Activated CD4-positive, alpha-beta T cell treated with anti-CD3 and anti-CD28 coated beads, Interleukin-2, Interleukin-4, amounts not matched to agents 100 ng/mL and 50 ng/mL, durations not matched to agents 16 hours and 8 hours (primary cell): ENCODE results near the gene MSMB.
"Not testable (repeated sequence)": the region's sequence is repeated elsewhere in the genome, so short reads cannot be mapped to it uniquely, and the experiment has no call there.

Experiments
- DNase-seq: peaks from one replicate; pipeline ENCODE4 v3.0.0-alpha.2; 2020; ENCODE audit warnings: low spot score

MSMB gene, protein sequence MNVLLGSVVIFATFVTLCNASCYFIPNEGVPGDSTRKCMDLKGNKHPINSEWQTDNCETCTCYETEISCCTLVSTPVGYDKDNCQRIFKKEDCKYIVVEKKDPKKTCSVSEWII

DNA sequence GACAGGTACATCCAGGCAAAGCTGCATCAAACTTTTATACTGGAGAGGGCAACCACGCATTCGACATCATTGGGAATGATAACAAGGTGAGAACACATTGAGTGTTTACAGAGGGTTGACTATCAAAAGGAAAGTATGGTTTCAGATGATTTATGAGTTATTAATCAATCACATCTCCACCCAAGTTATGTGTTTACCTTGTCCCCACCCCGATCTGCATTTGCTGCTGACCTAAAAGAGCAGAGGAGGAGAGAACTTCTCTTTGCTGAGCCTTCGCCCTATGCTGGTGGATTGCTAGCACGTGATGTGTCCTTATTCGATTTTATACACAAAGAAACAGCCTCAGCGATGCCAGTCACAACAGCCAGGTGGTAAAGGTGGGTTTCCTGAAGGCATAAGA lies at the start of gene MSMB:
TSS of gene MSMB (minus strand) at position 9 of the 400 bp plus-strand sequence. CDS start 32 bp downstream, outside the sequence.
- no peak for DNase-seq

DNA sequence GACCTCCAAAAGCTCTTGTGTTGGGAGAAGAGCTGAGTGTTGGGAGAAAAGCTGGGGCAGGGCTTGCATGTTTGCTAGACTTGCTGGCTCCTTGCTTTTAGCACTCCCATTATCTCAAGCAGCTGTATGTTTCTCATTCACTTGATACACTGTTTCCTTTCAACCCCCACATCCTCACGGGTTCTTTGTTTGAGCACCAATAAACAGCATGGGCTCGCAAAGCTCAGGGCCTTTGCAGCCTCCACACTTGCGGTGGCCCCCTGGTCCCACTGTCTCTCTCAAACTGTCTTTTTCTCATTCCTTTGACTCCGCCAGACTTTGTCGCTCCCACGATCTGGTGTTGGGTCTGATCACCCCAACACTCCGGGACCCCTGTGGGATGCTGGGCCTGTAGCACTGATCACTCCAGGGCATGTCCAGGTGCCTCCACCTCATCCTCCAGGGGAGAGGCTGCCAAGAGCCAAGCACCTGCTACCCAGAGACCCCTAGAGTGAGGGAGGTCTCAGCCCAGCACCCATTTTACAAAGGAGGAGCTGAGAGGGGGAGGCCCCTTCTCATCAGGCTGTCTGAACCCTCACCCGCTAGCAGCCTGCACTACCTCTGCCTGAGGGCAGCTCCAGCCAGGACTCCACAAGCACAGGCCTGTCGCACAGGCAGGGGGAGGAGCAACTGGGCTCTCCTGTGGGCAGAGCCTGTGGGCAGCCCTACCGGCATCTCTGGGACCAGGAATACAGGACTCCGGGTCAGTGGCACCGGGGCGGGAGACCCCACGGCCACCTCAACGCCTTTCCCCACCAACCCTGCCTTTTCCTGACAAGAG lies 49.1 kb upstream of the MSMB start:
- no peak for DNase-seq

DNA sequence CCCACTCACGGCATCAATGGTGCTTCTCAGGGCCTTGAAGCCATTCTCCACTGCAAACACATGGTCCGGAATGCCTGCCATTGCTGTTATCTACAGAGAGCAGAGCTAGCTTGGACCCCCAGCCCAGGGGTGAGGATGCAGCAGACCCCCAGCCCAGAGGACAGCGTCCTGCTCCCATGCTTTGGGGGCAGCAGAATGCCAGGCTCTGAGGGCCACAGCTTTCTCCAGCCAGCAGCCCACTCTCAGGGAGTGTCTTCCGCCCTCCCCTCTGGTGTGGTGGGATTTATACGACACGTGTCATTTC lies 48.1 kb upstream of the MSMB start:
- DNase-seq = no peak

DNA sequence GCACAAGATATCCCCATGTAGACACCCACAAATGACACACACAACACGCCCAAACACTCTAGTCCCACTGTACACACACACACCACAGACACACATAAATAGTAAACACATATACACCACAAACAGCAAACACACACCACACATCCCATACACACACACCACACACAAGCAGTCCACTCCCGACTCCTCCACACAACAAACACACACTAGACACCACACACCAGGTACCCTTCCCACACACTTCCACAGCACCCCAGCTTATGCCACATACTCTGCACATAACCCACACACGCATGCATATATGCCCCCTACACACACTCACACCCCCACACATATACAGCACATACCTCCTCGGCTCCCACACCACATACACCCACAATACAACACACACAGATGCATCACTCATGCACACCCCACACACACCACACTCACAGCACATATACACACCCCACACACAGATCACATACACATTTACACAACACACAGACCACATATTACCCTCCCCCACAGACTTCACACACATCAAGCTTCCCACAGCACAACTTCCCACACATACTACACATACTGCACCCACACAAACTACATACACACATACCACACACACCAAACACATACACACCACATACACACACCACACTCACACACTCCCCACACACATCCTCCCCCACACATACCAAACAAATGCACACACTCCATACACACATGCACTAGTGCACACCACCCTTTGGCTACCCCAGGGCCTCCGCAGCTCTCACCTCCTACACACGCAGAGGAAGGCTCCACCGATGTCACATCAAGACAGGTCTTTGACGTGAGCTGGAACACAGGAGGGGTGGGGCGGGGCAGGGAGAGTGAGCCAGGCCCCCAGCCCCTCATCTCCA lies 47.5 kb upstream of the MSMB start:
- not testable (repeated sequence) for DNase-seq

DNA sequence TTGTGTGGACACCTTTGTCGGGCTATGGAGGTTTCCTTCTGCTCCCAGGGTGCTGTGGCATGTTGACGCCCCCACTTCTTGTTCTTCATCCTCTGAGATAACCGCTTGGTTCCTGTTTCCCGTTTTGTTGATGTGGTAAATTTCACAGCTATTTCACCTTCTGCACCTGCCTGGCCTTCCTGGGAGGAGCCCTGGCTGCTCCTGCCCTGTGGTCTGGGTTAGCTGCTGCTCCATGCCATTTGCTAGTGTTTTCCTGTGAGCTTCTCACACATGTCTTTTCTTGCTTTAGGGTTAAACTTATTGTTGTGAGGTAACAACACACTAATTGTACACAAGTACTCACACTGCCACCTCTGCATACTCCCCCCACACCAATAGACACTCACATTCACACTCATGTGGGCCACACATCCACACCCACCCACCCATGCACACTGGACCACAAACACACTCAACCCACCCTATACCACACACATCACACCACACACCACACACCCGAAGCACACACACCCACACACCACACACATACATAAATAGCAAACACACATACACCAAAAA lies 46.5 kb upstream of the MSMB start:
- no peak for DNase-seq

DNA sequence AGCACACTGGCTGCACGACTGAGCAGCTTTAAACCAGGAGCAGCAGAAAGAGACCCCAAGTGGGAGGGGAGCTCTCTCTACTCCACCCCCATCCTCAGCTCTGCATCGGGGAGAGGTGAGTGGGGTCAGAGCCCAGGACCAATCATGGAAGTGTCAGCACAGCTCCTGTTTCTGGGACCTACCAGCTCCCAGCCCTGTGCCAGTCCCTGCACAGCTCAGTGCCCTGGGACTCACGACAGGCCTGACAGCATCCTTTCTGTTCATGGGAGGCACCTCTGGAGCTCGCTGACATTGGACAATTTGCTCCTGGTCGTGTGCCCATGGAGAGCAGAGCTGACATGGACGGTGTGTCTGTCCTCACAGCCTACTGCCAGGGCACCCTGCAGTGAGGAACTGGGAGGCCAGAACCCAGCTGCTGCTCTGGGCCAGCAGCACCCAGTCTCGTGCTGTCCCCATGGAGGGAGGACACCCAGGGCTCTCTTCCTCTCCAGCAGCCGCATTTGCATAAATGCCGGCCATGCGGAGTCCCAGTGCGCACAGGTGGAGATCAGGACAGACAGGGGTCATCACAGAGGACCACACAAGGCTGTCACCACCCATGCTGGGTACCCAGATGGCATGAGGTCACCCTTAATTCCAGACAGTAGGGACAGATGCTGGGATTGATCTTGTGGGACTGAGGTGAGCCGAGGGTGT lies 45.9 kb upstream of the MSMB start:
- no peak for DNase-seq

DNA sequence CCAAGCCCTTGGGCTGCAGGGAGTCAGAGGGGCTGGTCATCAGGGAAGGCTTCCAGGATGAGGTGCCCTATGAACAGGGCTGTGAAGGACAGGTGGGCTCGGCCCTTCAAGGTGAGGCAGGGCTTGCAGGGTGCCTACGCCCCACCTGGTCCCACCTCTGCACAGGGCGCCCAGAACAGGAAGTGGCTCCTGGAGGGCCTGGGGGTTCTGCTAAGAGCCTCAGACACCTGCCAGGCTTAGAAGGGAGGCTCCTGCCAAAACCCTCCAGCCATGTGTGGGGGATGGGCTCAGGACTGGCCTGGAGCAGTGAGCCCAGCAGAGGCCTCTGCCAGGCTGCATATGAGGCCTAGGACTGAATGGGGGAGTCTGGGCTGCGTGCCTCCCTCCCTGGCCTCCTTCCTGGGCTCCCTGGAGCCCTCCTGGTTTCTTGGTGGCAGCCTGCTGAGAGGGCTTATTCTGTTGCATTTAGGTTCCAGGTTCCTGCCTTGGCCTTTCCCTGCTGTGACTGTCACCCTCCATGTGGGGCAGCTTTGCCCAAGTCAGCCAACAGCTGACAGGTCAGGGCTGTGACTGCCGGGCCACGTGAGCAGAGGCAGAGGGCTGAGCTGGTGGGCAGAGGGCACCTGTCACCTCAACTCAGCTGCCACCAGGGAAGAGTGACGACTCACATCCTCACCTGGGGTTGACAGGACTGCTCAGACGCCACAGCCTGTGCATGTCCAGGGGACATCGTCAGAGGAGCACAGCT lies 45.2 kb upstream of the MSMB start:
- no peak for DNase-seq

DNA sequence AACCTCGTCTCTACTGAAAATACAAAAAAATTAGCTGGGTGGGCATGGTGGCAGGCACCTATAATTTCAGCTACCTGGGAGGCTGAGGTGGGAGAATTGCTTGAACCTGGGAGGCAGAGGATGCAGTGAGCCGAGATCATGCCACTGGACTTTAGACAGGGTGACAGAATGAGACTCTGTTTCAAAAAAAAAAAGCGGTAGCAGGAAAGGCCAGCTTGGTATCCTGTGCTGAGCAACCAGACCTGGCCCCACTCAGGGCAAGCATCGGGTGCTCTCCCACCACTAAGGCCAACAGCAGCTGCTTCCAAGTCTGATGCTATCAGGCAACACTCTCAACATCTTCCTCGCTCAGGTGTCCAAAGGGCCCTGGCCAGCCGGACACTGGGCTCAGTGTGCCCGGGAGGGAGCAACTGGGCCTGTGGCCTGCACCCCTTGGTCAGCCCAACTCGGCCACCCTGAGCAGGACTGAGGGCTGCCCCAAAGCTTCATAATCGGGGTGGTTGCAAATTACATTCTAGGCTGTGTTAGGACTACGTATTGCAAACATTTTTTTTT lies 44.3 kb upstream of the MSMB start:
- no peak for DNase-seq

DNA sequence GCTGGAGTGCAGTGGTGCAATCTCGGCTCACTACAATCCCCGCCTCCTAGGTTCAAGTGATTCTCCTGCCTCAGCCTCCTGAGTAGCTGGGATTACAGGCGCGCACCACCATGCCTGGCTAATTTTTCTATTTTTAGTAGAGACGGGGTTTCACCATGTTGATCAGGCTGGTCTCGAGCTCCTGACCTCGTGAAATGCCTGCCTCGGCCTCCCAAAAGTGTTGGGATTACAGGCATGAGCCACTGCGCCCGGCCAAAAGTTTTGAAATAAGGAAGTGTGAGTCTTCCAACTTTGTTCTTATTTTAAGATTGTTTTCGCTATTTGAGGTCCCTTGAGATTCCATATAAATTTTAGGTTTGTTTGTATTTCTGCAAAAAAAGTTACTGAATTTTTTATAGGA lies 41.3 kb upstream of the MSMB start:
- DNase-seq = not testable (repeated sequence)

DNA sequence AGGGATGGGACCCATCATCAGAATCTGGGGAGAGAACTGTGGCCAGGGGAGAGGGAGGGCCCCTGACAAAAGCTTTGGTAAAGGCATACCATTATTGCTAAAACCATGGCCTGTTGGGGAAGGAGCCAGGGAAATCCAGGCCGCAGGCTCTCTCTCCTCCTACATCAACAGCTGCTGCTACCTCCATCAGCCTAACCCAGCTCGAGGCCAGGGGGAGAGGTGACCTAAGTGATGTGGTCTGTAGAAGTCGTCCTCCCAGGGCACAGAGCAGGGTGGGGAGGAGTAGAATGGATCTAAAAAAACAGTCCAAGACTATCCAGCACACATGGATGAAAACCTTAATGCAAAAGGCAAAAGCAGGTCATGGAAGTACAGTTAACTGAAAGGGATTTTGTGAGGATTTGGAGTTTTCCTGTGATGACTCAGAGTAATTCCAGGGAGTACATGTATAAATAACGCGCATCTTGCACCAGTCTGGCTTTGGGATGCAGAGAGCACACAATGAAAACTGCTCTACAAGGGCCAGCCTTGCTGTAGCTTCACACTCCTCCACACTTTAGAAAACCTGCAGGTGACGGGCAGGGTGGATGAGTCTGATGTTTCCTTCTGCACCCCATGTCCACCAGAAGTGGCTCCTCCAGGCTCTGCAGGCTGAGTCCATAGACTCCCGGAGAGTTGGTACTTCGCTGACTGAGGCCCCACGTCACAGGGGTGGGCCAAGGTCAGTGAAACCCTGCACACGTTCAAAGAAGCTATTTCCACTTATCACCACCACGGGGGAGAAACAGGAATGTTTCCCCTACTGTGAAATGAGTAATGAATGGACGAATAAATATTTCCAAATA lies 38.5 kb upstream of the MSMB start:
- DNase-seq = no peak

DNA sequence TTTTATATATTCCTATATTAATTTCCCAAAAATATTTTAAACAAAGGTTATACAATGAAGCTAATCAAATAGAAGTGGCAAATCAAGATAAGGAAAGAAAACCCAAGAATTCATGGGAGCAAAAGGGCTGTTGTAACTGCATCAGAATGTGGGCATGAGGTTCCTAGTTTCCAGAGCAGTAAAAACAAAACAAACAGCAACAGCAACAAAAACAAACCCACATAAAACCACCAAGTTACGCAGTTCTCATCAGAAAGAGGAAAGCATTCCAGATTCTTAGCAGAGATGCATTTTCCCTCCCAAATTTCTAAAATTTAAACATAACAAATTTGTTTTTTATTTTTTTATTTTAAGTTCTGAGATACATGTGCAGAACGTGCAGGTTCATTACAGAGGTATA lies 34.8 kb upstream of the MSMB start:
- no peak for DNase-seq

DNA sequence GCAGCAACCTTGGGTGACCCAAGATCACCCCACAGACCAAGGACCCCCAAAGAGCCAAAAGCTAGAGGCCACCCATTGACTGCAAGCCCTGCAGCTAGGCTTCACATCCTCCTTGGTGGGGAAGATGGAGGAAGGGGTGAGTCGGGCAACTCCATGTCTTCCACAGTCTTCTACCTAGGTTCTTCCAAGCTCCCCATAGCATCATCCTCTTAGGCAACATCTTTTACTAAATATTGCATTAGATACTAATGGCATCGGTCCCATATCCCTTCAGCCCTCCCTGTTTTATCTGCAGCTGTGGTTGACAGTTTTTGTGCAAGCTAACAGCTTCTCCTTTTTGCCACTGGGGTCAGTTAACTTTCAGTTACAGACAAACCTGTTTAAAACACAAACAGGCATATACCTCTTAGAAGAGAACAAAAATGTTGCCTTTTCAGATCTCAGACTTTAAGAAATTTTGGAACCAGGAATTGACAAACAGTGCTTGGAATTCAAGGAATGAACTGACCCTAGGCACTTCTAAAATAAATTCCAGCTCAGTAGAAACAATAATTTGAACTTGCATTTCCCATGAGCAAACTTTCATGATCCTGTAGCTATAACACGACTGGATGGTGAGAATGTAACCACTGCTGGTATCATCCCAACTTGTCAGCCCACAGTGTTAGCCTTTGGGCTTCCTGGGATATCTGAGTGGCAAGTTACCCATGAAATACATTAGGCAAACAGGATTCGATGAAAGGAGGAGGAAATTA lies 33.9 kb upstream of the MSMB start:
- DNase-seq = no peak

DNA sequence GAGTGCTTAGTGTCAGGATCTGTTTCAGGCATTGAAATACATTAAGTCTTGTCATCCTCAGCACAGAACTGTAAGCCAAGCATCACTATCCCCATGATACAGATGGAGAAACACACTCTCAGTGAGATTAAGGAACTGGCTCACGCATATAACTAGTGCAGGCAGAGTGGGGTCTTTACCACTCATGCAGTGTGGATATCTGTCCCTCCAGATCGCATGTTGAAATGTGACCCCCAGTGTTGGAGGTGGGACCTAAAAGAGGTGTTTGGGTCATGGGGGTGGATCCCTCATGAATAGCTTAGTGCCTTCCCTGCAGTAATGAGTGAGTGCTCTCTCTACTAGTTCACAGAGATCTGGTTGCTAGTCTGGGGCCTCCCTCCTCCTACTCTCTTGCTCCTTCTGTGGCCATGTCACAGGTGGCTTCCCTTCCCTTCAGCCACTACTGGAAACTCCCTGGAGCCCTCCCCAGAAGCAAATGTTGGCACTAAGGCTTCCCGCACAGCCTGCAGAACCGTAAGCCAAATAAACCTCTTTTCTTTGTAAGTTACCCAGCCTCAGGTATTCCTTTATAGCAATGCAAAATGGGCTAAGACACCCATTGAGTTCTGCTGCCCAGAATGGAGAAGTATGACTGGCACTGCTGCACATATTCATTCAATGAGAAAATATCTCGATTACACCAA lies 31.8 kb upstream of the MSMB start:
- no peak for DNase-seq

DNA sequence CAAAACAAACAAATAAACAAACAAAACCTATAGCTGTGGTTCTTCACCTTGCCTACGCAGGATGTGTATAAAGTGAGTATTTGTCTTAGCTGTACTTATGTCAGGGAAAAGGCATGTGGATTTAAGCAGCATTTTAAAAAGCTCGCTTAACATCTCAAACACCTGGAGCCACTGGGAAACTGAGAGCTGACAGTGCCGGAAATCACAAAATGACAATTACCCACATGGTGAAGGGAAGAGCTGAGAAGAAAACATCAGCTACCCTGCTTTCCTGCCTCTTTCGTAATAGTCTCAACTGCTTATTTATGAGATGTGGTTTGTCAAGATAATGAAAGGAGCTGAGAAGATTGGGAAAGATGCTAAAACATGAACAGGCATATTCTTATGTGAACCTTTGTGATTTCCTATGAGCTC lies 31.1 kb upstream of the MSMB start:
- no peak for DNase-seq

DNA sequence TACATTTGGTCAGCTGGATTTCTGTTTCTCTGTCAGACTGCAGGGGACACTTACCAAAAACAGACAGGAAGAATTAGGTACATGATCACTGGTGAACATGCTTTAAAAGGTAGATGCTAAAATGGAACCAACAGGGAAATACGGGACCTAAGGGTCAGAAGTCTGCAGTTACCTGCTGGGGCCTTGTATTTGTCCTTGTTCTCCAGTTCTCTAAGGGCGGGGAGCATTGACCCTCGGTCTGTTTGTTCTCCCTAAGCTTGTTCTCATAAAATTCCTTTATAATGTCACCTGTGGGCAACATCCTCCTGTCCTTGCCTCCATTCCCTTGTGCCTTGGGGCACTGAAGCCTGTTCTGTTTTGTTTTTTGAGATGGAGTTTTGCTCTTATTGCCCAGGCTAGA lies 29.8 kb upstream of the MSMB start:
- DNase-seq = no peak

DNA sequence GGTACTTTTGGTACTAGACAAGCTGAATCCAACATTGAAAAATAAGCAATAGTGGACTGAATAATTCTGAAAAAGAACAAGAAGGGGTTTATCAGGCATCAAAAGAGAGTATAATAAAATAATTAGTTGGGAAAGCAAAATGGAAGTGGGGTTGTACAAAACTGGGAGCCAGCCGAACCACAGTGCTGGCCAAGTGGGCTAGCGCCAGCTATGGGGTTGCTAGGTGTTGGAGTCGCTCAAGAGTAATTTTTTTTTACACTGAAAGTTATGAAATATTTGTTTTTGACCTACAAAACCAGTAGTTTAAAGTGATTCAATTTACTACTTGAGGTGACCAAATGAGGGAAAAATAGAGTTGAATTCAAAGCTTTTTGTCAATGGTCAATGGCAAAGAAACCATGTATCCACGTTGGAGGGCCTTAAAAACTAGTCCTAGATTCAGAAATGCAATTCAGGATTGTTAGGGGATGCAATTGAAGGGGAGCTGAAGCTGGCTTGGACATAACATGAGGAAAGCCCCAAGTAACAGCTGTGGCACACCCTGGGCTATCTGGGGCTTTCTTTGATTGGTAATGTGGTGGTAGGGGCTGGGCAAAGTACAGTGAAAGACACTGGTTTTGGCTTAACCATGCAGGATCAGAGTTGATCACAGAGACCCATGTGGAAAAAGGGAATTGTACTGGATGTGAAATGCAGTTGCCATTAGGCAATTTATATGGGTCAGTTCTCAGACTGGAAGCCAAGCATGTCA lies 28.3 kb upstream of the MSMB start:
- DNase-seq = no peak

DNA sequence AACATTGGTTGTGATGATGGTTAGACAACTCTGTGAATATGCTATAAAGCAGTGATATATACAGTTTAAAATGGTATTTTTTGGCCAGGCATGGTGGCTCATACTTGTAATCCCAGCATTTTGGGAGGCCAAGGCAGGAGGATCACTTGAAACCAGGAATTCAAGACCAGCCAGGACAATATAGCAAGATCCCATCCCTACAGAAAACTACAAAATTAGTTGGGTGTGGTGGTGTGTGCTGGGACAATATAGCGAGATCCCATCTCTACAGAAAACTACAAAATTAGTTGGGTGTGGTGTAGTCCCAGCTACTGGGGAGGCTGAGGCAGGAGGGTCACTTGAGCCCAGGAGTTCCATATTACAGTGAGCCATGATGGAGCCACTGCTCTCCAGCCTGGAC lies 27.5 kb upstream of the MSMB start:
- no peak for DNase-seq

DNA sequence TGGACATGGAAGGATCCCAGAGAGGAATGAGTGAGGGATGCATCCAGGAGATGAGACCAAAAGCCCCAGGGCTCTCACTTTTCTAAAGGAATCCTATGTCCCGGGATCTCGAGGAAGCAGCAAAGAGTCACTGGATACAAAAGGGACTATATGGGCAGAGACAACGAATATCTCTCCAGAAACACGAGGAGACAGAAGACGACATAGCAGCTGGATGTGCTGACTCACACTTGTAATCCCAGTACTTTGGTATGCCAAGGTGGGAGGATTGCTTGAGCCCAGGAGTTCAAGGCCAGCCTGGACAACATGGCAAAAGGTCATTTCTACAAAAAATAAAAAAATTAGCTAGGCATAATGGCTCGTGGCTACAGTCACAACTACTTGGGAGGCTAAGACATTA lies 24.7 kb upstream of the MSMB start:
- DNase-seq = no peak
